Trophoblast cell (in vitro differentiated cells and primary cell): Measurements from ENCODE around the gene MYO5B.

Experiments
- DNase-seq, 2 donors: peaks; one replicate each; pipeline ENCODE4 v3.0.0-alpha.2; 2016
- H2AFZ ChIP-seq: 2 replicates; pipeline ENCODE4 v1.6.1; 2013; ENCODE audit warnings: low read length, moderate library complexity, mild to moderate bottlenecking; ENCODE audit not compliant: insufficient read depth, poor library complexity
- H2AK5ac ChIP-seq: 2 replicates; pipeline ENCODE4 v1.6.1; 2013; ENCODE audit warnings: mild to moderate bottlenecking, low read length
- H2BK120ac ChIP-seq: 2 replicates; pipeline ENCODE4 v1.6.1; 2013; ENCODE audit warnings: low read length, mild to moderate bottlenecking, moderate library complexity; ENCODE audit not compliant: insufficient read depth, poor library complexity
- H2BK12ac ChIP-seq: 2 replicates; pipeline ENCODE4 v1.6.1; 2013; ENCODE audit warnings: mild to moderate bottlenecking, low read length, moderate library complexity
- H2BK5ac ChIP-seq: 2 replicates; pipeline ENCODE4 v1.6.1; 2013; ENCODE audit warnings: low read length, low read depth, moderate library complexity, mild to moderate bottlenecking; ENCODE audit not compliant: poor library complexity
- H3K14ac ChIP-seq: 2 replicates; pipeline ENCODE4 v1.6.1; 2013; ENCODE audit warnings: mild to moderate bottlenecking, low read length
- H3K18ac ChIP-seq: 2 replicates; pipeline ENCODE4 v1.6.1; 2013; ENCODE audit warnings: mild to moderate bottlenecking, low read length
- H3K23ac ChIP-seq: 2 replicates; pipeline ENCODE4 v1.6.1; 2013; ENCODE audit warnings: low read length
- H3K27ac ChIP-seq: 2 replicates; pipeline ENCODE4 v1.5.1; 2013; ENCODE audit warnings: low read depth, mild to moderate bottlenecking, inconsistent platforms, low read length, moderate library complexity
- H3K27me3 ChIP-seq: 2 replicates; pipeline ENCODE4 v1.6.1; 2013; ENCODE audit warnings: inconsistent platforms, mild to moderate bottlenecking, low read length, moderate library complexity; ENCODE audit not compliant: insufficient read depth
- H3K36me3 ChIP-seq, 2 experiments: 1 replicate in 1 of 2; 2 replicates in 1 of 2; pipeline ENCODE4 v1.6.1; 2013; ENCODE audit warnings: low read length in 2 of 2, mild to moderate bottlenecking in 2 of 2, moderate library complexity in 1 of 2; ENCODE audit not compliant: insufficient read depth in 2 of 2, control insufficient read depth in 1 of 2
- H3K4ac ChIP-seq: 2 replicates; pipeline ENCODE4 v1.6.1; 2013; ENCODE audit warnings: low read depth, mild to moderate bottlenecking, low read length, moderate library complexity
- H3K4me1 ChIP-seq, 2 experiments: 1 replicate in 1 of 2; 2 replicates in 1 of 2; pipeline ENCODE4 v1.6.1; 2013; ENCODE audit warnings: low read length in 2 of 2, mild to moderate bottlenecking in 2 of 2, moderate library complexity in 1 of 2; ENCODE audit not compliant: insufficient read depth in 2 of 2, control insufficient read depth in 1 of 2
- H3K4me2 ChIP-seq: 2 replicates; pipeline ENCODE4 v1.6.1; 2013; ENCODE audit warnings: inconsistent platforms, mild to moderate bottlenecking, low read length, moderate library complexity
- H3K4me3 ChIP-seq: 2 replicates; pipeline ENCODE4 v1.5.1; 2013; ENCODE audit warnings: mild to moderate bottlenecking, low read depth, low read length, inconsistent platforms
- H3K79me1 ChIP-seq: one replicate; pipeline ENCODE4 v1.6.1; 2013; ENCODE audit warnings: low read length
- H3K79me2 ChIP-seq: 2 replicates; pipeline ENCODE4 v1.6.1; 2013; ENCODE audit warnings: low read length, mild to moderate bottlenecking; ENCODE audit not compliant: control insufficient read depth, insufficient read depth, poor library complexity
- H3K9ac ChIP-seq: 2 replicates; pipeline ENCODE4 v1.6.1; 2013; ENCODE audit warnings: mild to moderate bottlenecking, low read length
- H3K9me3 ChIP-seq: 2 replicates; pipeline ENCODE4 v1.6.1; 2013; ENCODE audit warnings: low read depth, mild to moderate bottlenecking, control low read depth, inconsistent platforms, low read length; ENCODE audit not compliant: insufficient read depth
- H4K12ac ChIP-seq: 2 replicates; pipeline ENCODE4 v1.6.1; 2013; ENCODE audit warnings: low read depth, mild to moderate bottlenecking, low read length, moderate library complexity
- H4K8ac ChIP-seq: 2 replicates; pipeline ENCODE4 v1.6.1; 2013; ENCODE audit warnings: low read depth, mild to moderate bottlenecking, low read length, moderate library complexity
- H4K91ac ChIP-seq: one replicate; pipeline ENCODE4 v1.6.1; 2013; ENCODE audit warnings: low read depth, mild to moderate bottlenecking, low read length, moderate library complexity
- WGBS: extraction: QIAGEN DNeasy Blood & Tissue Kit; methylation state at CpG from one replicate; pipeline ENCODE4 v1.1.7; 2013; ENCODE audit warnings: missing lambda C conversion rate; ENCODE audit not compliant: insufficient read length, insufficient coverage; ENCODE audit errors: extremely low coverage; 5-methylcytosine and 5-hydroxymethylcytosine counted together

MYO5B gene

GRCh38 chr18:49949951-49950395 is 245.0 kb downstream of the MYO5B start:
- Histone ChIP-seq H2AK5ac (no peak overlapping the region), H3K14ac (no peak overlapping the region), H3K9me3 (peaks cover 2% of the 10 kb centered on the region), H3K18ac (no peak overlapping the region), H3K4me3 (no peak overlapping the region), H3K23ac (no peak overlapping the region), H2BK5ac (no peak overlapping the region), H3K27ac (no peak overlapping the region), H2AFZ (no peak overlapping the region), H3K79me2 (peaks cover 2% of the 10 kb centered on the region), H2BK12ac (no peak overlapping the region), H3K36me3 (peaks cover 0 to 2% of the 10 kb centered on the region in 2 experiments), H3K4me2 (no peak overlapping the region), H3K4me1 (no peaks in the 10 kb centered on the region), H4K91ac (no peak overlapping the region), H4K12ac (no peak overlapping the region), H3K9ac (no peak overlapping the region), H3K4ac (no peak overlapping the region), H3K27me3 (no peaks in the 10 kb centered on the region), H4K8ac (no peak overlapping the region), H3K79me1 (no peaks in the 10 kb centered on the region), H2BK120ac (no peak overlapping the region)
- no peak for DNase-seq
- no CpG with 5 or more reads among the region's 2 CpGs for WGBS

- Histone ChIP-seq H3K79me1 (no peaks in the 10 kb centered on the region), H2BK12ac (no peak overlapping the region), H2BK120ac (no peak overlapping the region), H3K36me3 (peaks cover 0 to 2% of the 10 kb centered on the region in 2 experiments), H3K79me2 (peaks cover 2% of the 10 kb centered on the region), H3K23ac (no peak overlapping the region), H3K18ac (no peak overlapping the region), H3K14ac (no peak overlapping the region), H3K4me1 (no peaks in the 10 kb centered on the region), H2BK5ac (no peak overlapping the region), H3K4ac (no peak overlapping the region), H3K27ac (no peak overlapping the region), H4K8ac (no peak overlapping the region), H3K9ac (peak overlapping the region; percentile 0), H2AFZ (no peak overlapping the region), H2AK5ac (no peak overlapping the region), H3K9me3 (peaks cover 2% of the 10 kb centered on the region), H3K27me3 (no peaks in the 10 kb centered on the region), H4K91ac (no peak overlapping the region), H4K12ac (no peak overlapping the region), H3K4me2 (no peak overlapping the region), H3K4me3 (peak overlapping the region; percentile 33)
- DNase-seq = no peak
- no CpG with 5 or more reads among the region's 1 CpG for WGBS
These were observed 246.0 kb downstream of the MYO5B start for GRCh38 chr18:49948975-49949374.

DNA sequence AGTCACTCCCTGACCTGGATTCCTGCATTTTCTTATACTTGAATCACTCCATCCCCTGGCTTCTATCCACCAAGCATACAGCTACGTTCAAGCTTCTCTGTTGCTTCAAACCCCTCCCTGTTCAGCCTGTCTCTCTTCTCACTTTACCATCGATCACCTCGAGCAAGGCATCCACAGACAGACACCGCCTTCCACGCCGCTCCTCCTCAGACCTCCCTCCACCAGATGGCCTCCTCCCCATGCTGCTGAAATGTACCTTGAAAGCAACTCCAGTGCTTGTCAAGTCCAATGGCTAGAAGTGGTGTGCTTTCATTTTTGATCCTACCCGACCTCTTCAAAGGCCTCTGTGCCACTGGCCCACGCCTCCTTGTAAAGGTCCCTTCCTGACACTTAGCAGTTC is 250.3 kb downstream of the MYO5B start:
- Histone ChIP-seq H3K79me2 (no peaks in the 10 kb centered on the region), H3K27me3 (no peaks in the 10 kb centered on the region), H3K4me3 (no peak overlapping the region), H3K36me3 (no peaks in the 10 kb centered on the region), H3K4me1 (no peaks in the 10 kb centered on the region), H4K8ac (no peak overlapping the region), H3K79me1 (no peaks in the 10 kb centered on the region), H3K27ac (no peak overlapping the region), H4K91ac (no peak overlapping the region), H4K12ac (no peak overlapping the region), H3K14ac (no peak overlapping the region), H3K18ac (no peak overlapping the region), H3K9me3 (peaks cover 2% of the 10 kb centered on the region), H2BK12ac (no peak overlapping the region), H3K4me2 (no peak overlapping the region), H2AFZ (no peak overlapping the region), H2AK5ac (no peak overlapping the region), H2BK120ac (no peak overlapping the region), H3K4ac (no peak overlapping the region), H2BK5ac (no peak overlapping the region), H3K9ac (no peak overlapping the region), H3K23ac (no peak overlapping the region)
- no CpG with 5 or more reads among the region's 8 CpGs for WGBS
- DNase-seq = peak in 1 of 2 donors; percentile 28

GRCh38 chr18:49936821-49937220 is 258.1 kb downstream of the MYO5B start:
- no peak overlapping the region for H4K91ac ChIP-seq

More at GRCh38 chr18:49936821-49937220, 258.1 kb downstream of the MYO5B start:
- Histone ChIP-seq H3K4me2 (no peak overlapping the region), H3K4ac (no peak overlapping the region), H3K18ac (no peak overlapping the region), H3K9ac (no peak overlapping the region), H3K9me3 (no peaks in the 10 kb centered on the region), H3K79me2 (no peaks in the 10 kb centered on the region), H3K4me3 (no peak overlapping the region), H3K23ac (no peak overlapping the region), H4K8ac (no peak overlapping the region), H2BK12ac (no peak overlapping the region), H4K12ac (no peak overlapping the region), H3K36me3 (peaks cover 4 to 8% of the 10 kb centered on the region in 2 experiments), H3K27me3 (no peaks in the 10 kb centered on the region), H2BK5ac (no peak overlapping the region), H2AK5ac (no peak overlapping the region), H2BK120ac (no peak overlapping the region), H3K14ac (no peak overlapping the region), H3K4me1 (no peaks in the 10 kb centered on the region), H3K27ac (no peak overlapping the region), H2AFZ (no peak overlapping the region), H3K79me1 (no peaks in the 10 kb centered on the region)
- no CpG with 5 or more reads among the region's 4 CpGs for WGBS
- DNase-seq = no peak
